DOHH2 (cell line): ENCODE measurements around the gene PHF23.

Source experiments
- H3F3A ChIP-seq: fragments of 200-600 bp; sonication (generic), shearing (Covaris generic); 2 replicates; pipeline ENCODE4 v1.6.0; 2016; ENCODE audit warnings: antibody characterized with exemption, mild to moderate bottlenecking; ENCODE audit not compliant: control insufficient read depth, insufficient read depth
- H3K27ac ChIP-seq: fragments of 200-600 bp; sonication (generic); 2 replicates; pipeline ENCODE4 v1.5.1; 2014; ENCODE audit warnings: low read depth, mild to moderate bottlenecking, low read length, moderate library complexity
- H3K27me3 ChIP-seq: fragments of 200-600 bp; sonication (generic); 2 replicates; pipeline ENCODE4 v1.6.1; 2014; ENCODE audit warnings: mild to moderate bottlenecking, low read length, mixed read lengths; ENCODE audit not compliant: control insufficient read depth
- H3K36me3 ChIP-seq: fragments of 200-600 bp; sonication (generic); 2 replicates; pipeline ENCODE4 v1.6.1; 2014; ENCODE audit warnings: mild to moderate bottlenecking, low read length, moderate library complexity, mixed read lengths; ENCODE audit not compliant: control insufficient read depth
- H3K4me1 ChIP-seq: fragments of 200-600 bp; sonication (generic); 2 replicates; pipeline ENCODE4 v1.6.1; 2014; ENCODE audit warnings: mild to moderate bottlenecking, low read length, mixed read lengths; ENCODE audit not compliant: control insufficient read depth
- H3K4me2 ChIP-seq: fragments of 200-600 bp; sonication (generic); 2 replicates; pipeline ENCODE4 v1.6.0; 2014; ENCODE audit warnings: mild to moderate bottlenecking, low read length, moderate library complexity
- H3K4me3 ChIP-seq: fragments of 200-600 bp; sonication (generic); 2 replicates; pipeline ENCODE4 v1.5.1; 2014; ENCODE audit warnings: mild to moderate bottlenecking, low read length, mixed read lengths
- H3K79me2 ChIP-seq: fragments of 200-600 bp; sonication (generic); 2 replicates; pipeline ENCODE4 v1.6.1; 2014; ENCODE audit warnings: mild to moderate bottlenecking, low read length, mixed read lengths; ENCODE audit not compliant: control insufficient read depth
- H3K9me2 ChIP-seq: fragments of 200-600 bp; sonication (generic); replicated peaks from 2 replicates; pipeline ENCODE4 v1.6.1; 2014; ENCODE audit warnings: mild to moderate bottlenecking, low read length, mixed read lengths; ENCODE audit not compliant: control insufficient read depth
- H3K9me3 ChIP-seq: fragments of 200-600 bp; sonication (generic); 2 replicates; pipeline ENCODE4 v1.6.1; 2014; ENCODE audit warnings: antibody characterized with exemption, low read length, mixed read lengths; ENCODE audit not compliant: control insufficient read depth, insufficient read depth
- H4K20me1 ChIP-seq: fragments of 200-600 bp; sonication (generic); 2 replicates; pipeline ENCODE4 v1.6.0; 2014; ENCODE audit warnings: low read depth, mild to moderate bottlenecking, antibody characterized with exemption, low read length, moderate library complexity; ENCODE audit not compliant: control insufficient read depth, insufficient read depth
- EZH2phosphoT487 ChIP-seq: fragments of 200-600 bp; sonication (generic); IDR thresholded peaks from 2 replicates; pipeline ENCODE4 v1.6.1; 2017; ENCODE audit warnings: borderline replicate concordance, mild to moderate bottlenecking, antibody characterized with exemption, low read length, moderate library complexity, mixed read lengths
- TF ChIP-seq, protein P1 (sequence below): fragments of 200-600 bp; sonication (generic); IDR thresholded peaks from one replicate; pipeline ENCODE4 v1.5.1; 2014; ENCODE audit warnings: antibody characterized with exemption, mild to moderate bottlenecking, low read depth, low read length; ENCODE audit not compliant: poor library complexity, severe bottlenecking

The PHF23 gene

DNA sequence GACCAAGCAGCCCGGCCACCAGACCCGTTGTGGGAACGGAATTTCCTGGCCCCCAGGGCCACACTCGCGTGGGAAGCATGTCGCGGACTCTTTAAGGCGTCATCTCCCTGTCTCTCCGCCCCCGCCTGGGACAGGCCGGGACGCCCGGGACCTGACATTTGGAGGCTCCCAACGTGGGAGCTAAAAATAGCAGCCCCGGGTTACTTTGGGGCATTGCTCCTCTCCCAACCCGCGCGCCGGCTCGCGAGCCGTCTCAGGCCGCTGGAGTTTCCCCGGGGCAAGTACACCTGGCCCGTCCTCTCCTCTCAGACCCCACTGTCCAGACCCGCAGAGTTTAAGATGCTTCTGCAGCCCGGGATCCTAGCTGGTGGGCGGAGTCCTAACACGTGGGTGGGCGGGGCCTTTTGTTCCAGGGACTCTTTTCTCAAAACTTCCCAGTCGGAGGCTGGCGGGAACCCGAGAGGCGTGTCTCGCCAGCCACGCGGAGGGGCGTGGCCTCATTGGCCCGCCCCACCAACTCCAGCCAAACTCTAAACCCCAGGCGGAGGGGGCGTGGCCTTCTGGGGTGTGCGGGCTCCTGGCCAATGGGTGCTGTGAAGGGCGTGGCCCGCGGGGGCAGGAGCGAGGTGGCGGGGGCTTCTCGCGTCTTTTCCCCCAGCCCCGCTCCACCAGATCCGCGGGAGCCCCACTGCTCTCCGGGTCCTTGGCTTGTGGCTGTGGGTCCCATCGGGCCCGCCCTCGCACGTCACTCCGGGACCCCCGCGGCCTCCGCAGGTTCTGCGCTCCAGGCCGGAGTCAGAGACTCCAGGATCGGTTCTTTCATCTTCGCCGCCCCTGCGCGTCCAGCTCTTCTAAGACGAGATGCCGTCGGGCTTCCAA, 42.1 kb upstream of the PHF23 start, which contains the start of gene SLC2A4:
Gene SLC2A4, plus strand, starts transcription at position 645 of the 879 bp plus-strand sequence. Its CDS starts 217 bp downstream, at position 862.
- H3K79me2 ChIP-seq = no peaks in the 10 kb centered on the region
- H3K9me2 ChIP-seq = no peaks in the 10 kb centered on the region
- TF ChIP-seq, protein P1, sequence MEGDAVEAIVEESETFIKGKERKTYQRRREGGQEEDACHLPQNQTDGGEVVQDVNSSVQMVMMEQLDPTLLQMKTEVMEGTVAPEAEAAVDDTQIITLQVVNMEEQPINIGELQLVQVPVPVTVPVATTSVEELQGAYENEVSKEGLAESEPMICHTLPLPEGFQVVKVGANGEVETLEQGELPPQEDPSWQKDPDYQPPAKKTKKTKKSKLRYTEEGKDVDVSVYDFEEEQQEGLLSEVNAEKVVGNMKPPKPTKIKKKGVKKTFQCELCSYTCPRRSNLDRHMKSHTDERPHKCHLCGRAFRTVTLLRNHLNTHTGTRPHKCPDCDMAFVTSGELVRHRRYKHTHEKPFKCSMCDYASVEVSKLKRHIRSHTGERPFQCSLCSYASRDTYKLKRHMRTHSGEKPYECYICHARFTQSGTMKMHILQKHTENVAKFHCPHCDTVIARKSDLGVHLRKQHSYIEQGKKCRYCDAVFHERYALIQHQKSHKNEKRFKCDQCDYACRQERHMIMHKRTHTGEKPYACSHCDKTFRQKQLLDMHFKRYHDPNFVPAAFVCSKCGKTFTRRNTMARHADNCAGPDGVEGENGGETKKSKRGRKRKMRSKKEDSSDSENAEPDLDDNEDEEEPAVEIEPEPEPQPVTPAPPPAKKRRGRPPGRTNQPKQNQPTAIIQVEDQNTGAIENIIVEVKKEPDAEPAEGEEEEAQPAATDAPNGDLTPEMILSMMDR = no peak
- no peak for TF ChIP-seq EZH2phosphoT487
- H3K27me3 ChIP-seq = peaks cover 24% of the 10 kb centered on the region
- no peak within 1 kb of the TSS for H3K27ac ChIP-seq
- peaks cover 26% of the 10 kb centered on the region for H3K4me1 ChIP-seq
- peaks cover 3% of the 10 kb centered on the region; the same call in 1 of the 2 replicates for H3F3A ChIP-seq
- no peaks in the 10 kb centered on the region for H3K36me3 ChIP-seq
- H3K4me2 ChIP-seq = peak within 1 kb of the TSS; percentile 92
- H3K4me3 ChIP-seq = peak within 1 kb of the TSS; percentile 73
- no peaks in the 10 kb centered on the region for H3K9me3 ChIP-seq
- no peaks in the 10 kb centered on the region for H4K20me1 ChIP-seq

DNA sequence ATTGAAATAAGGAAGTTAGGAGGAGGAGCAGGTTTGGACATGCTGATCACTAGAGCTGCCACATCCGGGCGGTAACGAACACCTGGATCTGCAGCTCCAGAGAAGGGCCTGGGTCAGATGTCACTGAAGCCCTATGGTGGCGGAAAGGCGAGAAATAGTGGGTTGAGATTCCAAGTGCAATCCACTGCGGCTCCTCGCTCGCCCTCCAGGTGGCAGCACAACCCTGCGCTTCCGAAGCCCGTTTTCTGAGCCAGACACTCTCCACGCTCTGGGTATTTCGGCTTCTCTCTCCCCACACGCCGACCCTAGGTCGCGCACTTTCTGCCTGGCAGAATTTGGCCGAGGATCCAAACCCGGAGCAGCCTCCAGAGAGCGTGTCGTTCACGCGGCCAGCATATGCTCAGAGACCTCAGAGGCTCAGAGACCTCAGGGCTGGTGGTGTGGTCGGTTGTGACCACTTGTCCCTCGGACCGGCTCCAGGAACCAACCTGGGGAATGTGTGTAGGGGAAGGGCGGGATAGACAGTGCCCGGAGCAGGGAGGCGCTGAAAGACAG, 41.3 kb upstream of the PHF23 start:
- Histone ChIP-seq H3K27ac (no peak overlapping the region), H3K4me2 (peak overlapping the region; percentile 92), H3F3A (peaks cover 3% of the 10 kb centered on the region; the same call in 1 of the 2 replicates), H4K20me1 (no peaks in the 10 kb centered on the region), H3K36me3 (no peaks in the 10 kb centered on the region), H3K27me3 (peaks cover 19% of the 10 kb centered on the region), H3K4me3 (peak overlapping the region; percentile 73), H3K9me2 (no peaks in the 10 kb centered on the region), H3K9me3 (no peaks in the 10 kb centered on the region), H3K79me2 (no peaks in the 10 kb centered on the region), H3K4me1 (peaks cover 26% of the 10 kb centered on the region)
- TF ChIP-seq, protein P1 = peak; percentile 93
- no peak for TF ChIP-seq EZH2phosphoT487

DNA sequence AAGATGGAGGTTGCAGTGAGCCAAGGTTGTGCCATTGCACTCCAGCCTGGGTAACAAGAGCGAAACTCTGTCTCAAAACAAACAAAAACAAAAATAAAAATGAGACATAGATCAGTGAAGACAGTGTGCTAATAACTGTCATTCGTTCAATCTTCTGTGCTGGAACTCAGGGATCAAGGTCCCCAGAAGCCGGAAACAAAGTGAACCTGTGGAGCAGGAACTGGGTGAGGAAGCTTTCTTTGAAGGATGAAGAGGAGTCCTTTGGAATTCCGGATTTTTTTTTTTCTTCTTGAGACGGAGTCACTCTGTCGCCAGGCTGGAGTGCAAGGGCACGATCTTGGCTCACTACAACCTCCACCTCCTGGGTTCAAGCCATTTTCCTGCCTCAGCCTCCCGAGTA, 40.2 kb upstream of the PHF23 start:
- no peaks in the 10 kb centered on the region for H3K9me3 ChIP-seq
- H3K4me2 ChIP-seq = no peak overlapping the region
- peaks cover 18% of the 10 kb centered on the region for H3K27me3 ChIP-seq
- H3K4me3 ChIP-seq = no peak overlapping the region
- TF ChIP-seq EZH2phosphoT487 = no peak
- TF ChIP-seq, protein P1 = no peak
- H3K27ac ChIP-seq = no peak overlapping the region
- peaks cover 3% of the 10 kb centered on the region; the same call in 1 of the 2 replicates for H3F3A ChIP-seq
- no peaks in the 10 kb centered on the region for H3K36me3 ChIP-seq
- no peaks in the 10 kb centered on the region for H4K20me1 ChIP-seq
- H3K4me1 ChIP-seq = peaks cover 26% of the 10 kb centered on the region
- H3K9me2 ChIP-seq = no peaks in the 10 kb centered on the region
- H3K79me2 ChIP-seq = no peaks in the 10 kb centered on the region
